HG03066 (cell line): ENCODE measurements around the gene EPN3.

Source experiments
- ATAC-seq: cut with Tn5 transposase; IDR thresholded peaks from one replicate; pipeline ENCODE4 v1.9.1; 2021; ENCODE audit warnings: low read depth; ENCODE audit not compliant: unreplicated experiment

The EPN3 gene

GRCh38 chr17:50585346-50585745, 52.8 kb downstream of the EPN3 start:
- ATAC-seq: no peak

GRCh38 chr17:50585891-50586290, 53.4 kb downstream of the EPN3 start:
- no peak for ATAC-seq

GRCh38 chr17:50586421-50587247, 54.1 kb downstream of the EPN3 start:
- ATAC-seq: no peak

GRCh38 chr17:50587571-50587970, 55.0 kb downstream of the EPN3 start:
- ATAC-seq: no peak

DNA sequence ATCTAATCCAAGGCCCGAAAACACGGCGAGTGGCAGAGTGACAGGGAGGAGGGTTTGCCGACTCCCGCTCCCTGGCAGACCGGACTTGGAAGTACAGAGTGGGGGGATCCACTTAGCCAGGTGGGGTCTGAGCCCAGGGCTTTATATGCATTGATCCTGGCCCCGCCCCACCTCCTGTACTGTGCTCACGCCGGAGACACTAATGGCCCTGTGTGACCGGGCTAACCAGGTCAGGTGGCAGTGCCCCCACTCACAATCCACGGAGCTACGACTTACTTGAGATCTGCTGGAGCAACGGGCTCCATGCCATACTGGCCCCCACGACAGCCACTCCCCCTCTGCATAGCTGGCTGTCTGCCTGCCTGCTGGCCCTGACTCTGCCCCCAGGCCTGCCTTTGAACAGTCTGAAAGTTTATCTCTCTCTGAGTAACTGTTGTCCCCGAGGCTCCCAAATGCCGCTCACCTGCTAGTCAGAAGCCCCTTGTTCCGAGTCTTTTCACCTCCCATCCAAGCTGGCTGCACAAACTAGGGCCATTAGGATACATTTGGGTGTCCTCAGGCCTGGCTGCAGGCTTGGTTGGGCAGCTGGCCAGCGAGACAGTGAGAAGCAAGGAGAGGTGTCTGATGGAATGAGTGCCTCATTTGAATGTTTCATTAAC, 56.0 kb downstream of the EPN3 start:
- ATAC-seq: no peak

GRCh38 chr17:50589095-50589705, 56.7 kb downstream of the EPN3 start:
- ATAC-seq: no peak

DNA sequence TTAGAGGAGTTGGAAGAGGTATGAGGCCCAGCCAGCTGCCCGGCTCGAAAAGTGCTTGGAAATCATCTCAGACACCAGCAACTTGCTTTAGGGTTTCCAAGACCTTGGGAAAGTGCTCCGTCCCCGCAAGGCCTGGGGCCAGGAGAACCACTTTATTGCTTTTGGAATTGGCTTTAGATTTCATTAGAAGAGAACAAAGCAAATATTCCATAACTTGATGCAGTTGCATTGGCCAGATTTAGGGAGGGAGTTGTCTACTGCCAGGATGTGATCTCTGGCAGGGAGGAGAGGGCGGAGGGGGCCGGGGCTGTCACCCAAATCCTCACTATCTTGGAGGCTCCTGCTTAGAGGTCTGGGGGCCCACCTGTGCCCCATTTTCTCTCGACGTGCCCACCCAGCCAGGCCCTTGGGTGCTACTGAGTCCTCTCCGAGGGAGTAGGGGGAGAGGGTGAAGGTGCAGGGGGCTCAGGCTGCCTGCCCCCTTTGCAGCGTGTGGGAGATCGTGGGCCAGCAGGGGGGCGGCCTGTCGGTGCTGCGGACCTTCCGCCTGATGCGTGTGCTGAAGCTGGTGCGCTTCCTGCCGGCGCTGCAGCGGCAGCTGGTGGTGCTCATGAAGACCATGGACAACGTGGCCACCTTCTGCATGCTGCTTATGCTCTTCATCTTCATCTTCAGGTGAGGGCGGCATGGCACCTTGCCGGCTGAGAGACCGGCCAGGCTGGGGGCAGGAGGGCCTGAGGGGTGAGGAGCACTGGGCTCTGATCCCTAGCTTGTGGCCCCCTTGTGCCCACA, 58.6 kb downstream of the EPN3 start:
- ATAC-seq: no peak

DNA sequence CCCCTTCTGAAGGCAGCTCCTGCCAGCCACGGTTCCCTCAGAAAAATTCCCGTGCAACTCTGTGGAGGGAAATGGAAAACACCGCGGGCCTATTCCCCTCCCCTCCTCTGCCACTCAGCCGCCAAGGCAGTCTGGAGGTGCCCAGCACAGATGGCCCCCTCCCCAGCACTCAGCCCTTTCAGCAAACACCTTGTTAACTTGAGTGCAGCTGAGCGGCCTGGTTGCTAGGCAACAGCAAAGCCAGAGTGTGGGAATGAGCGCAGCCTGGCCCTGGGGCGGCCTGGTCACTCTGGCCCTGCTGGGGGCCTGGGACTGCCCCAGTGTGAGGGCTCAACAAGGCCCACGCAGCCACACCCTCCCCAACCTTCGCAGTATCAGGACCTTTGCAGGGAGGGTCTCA, 60.8 kb downstream of the EPN3 start:
- no peak for ATAC-seq
